SK-N-SH (cell line): ENCODE data around the gene YKT6. TPM values are rescaled to one million over a fixed set of nuclear protein-coding genes. Genes with fewer than 3 reads are reported as not detected.

Source experiments
- CTCF ChIA-PET: fragments of 300-600, 350-600 bp; formaldehyde crosslinking; extraction: SDS; loops from one replicate; lab custom pipeline; 2021; lab: Yijun Ruan, JAX
- POLR2A ChIA-PET: fragments of 350-600 bp; sonication (Branson Sonifier 250); formaldehyde crosslinking; extraction: SDS; loops from one replicate; lab custom pipeline; 2020; ENCODE audit warnings: antibody characterized with exemption, inconsistent platforms; lab: Yijun Ruan, JAX
- DNase-seq: peaks from one replicate; pipeline ENCODE4 v3.0.0; 2012
- H2AFZ ChIP-seq: fragments of 200-600 bp; sonication (generic); 2 replicates; pipeline ENCODE4 v1.8.1; 2016; ENCODE audit warnings: antibody characterized with exemption, mild to moderate bottlenecking, low read depth
- H3F3A ChIP-seq: fragments of 200-600 bp; sonication (generic); replicated peaks from 2 replicates; pipeline ENCODE3; 2016; ENCODE audit warnings: antibody characterized with exemption, mild to moderate bottlenecking; ENCODE audit not compliant: insufficient read depth
- H3K27ac ChIP-seq, 2 experiments: fragments of 200-500 bp in 1 of 2; fragments of 200-600 bp in 1 of 2; sonication (Bioruptor generic) in 1 of 2; sonication (generic), shearing (Covaris generic) in 1 of 2; 2 replicates each; pipeline versions ENCODE4 v1.5.1 to v1.6.1; 2014 to 2016; ENCODE audit warnings: low read depth in 2 of 2, inconsistent platforms in 1 of 2, low read length in 1 of 2, mild to moderate bottlenecking in 1 of 2, mixed read lengths in 1 of 2
- H3K27me3 ChIP-seq: fragments of 200-600 bp; sonication (generic), shearing (Covaris generic); 2 replicates; pipeline ENCODE4 v1.6.1; 2016; ENCODE audit warnings: mixed run types; ENCODE audit not compliant: insufficient read depth
- H3K36me3 ChIP-seq, 2 experiments: fragments of 200-500 bp in 1 of 2; fragments of 200-600 bp in 1 of 2; sonication (Bioruptor generic) in 1 of 2; sonication (generic) in 1 of 2; replicated peaks in 1 of 2; 2 replicates each; pipeline versions ENCODE3 to v1.5.1; 2014 to 2016; ENCODE audit warnings: low read length in 1 of 2, mild to moderate bottlenecking in 1 of 2; ENCODE audit not compliant: insufficient read depth in 2 of 2, control insufficient read depth in 1 of 2
- H3K4me1 ChIP-seq, 2 experiments: fragments of 200-500 bp in 1 of 2; fragments of 200-600 bp in 1 of 2; sonication (Bioruptor generic) in 1 of 2; sonication (generic), shearing (Covaris generic) in 1 of 2; 2 replicates each; pipeline versions ENCODE4 v1.5.1 to v1.6.1; 2014 to 2016; ENCODE audit warnings: low read depth in 1 of 2, low read length in 1 of 2, mixed run types in 1 of 2; ENCODE audit not compliant: insufficient read depth in 2 of 2, control insufficient read depth in 1 of 2
- H3K4me2 ChIP-seq: fragments of 200-600 bp; sonication (generic), shearing (Covaris generic); 2 replicates; pipeline ENCODE4 v1.6.1; 2017; ENCODE audit warnings: mixed run types
- H3K4me3 ChIP-seq, 2 experiments: fragments of 200-500 bp in 1 of 2; fragments of 200-600 bp in 1 of 2; sonication (Bioruptor generic) in 1 of 2; sonication (generic), shearing (Covaris generic) in 1 of 2; 2 replicates each; pipeline versions ENCODE4 v1.5.1 to v1.8.1; 2014 to 2016; ENCODE audit warnings: low read depth in 2 of 2, inconsistent platforms in 1 of 2, low read length in 1 of 2, mild to moderate bottlenecking in 1 of 2, mixed read lengths in 1 of 2, moderate library complexity in 1 of 2
- H3K79me2 ChIP-seq: fragments of 200-600 bp; sonication (generic); 2 replicates; pipeline ENCODE4 v1.8.1; 2017; ENCODE audit warnings: mild to moderate bottlenecking; ENCODE audit not compliant: insufficient read depth
- H3K9ac ChIP-seq: fragments of 200-600 bp; sonication (generic); 2 replicates; pipeline ENCODE4 v1.6.1; 2017; ENCODE audit warnings: mixed run types
- H3K9me2 ChIP-seq: fragments of 200-600 bp; sonication (generic); 2 replicates; pipeline ENCODE4 v1.6.1; 2017; ENCODE audit warnings: mixed run types
- H3K9me3 ChIP-seq: fragments of 200-600 bp; sonication (generic); 2 replicates; pipeline ENCODE4 v1.6.1; 2017; ENCODE audit warnings: mixed run types, mild to moderate bottlenecking, moderate library complexity
- H4K20me1 ChIP-seq: fragments of 200-600 bp; sonication (generic); 2 replicates; pipeline ENCODE4 v1.6.1; 2017; ENCODE audit warnings: mild to moderate bottlenecking, mixed run types; ENCODE audit not compliant: insufficient read depth
- ELF1 ChIP-seq: IDR thresholded peaks from 2 replicates; pipeline ENCODE4 v1.4.0; 2012
- EZH2phosphoT487 ChIP-seq: fragments of 200-600 bp; sonication (generic); IDR thresholded peaks from 2 replicates; pipeline ENCODE4 v1.6.1; 2017; ENCODE audit warnings: low read depth, mixed run types, mild to moderate bottlenecking, antibody characterized with exemption, moderate library complexity, borderline replicate concordance
- GABPA ChIP-seq: IDR thresholded peaks from 2 replicates; pipeline ENCODE4 v1.4.0; 2012; ENCODE audit warnings: low read depth, mild to moderate bottlenecking
- MXI1 ChIP-seq: IDR thresholded peaks from 2 replicates; pipeline ENCODE4 v1.6.1; 2012; ENCODE audit warnings: mild to moderate bottlenecking, low read depth, low read length, improper control_type of control experiment
- NFIC ChIP-seq: IDR thresholded peaks from 2 replicates; pipeline ENCODE4 v1.4.0; 2012; ENCODE audit warnings: borderline replicate concordance
- NRF1 ChIP-seq: IDR thresholded peaks from 2 replicates; pipeline ENCODE4 v1.6.1; 2012; ENCODE audit warnings: low read depth, mild to moderate bottlenecking, low read length
- RCOR1 ChIP-seq: fragments of 150-350 bp; IDR thresholded peaks from 2 replicates; pipeline ENCODE4 v1.6.1; 2017; ENCODE audit warnings: antibody characterized with exemption, low read length
- RXRA ChIP-seq: IDR thresholded peaks from 2 replicates; pipeline ENCODE4 v1.4.0; 2012; ENCODE audit warnings: low read depth, mild to moderate bottlenecking, borderline replicate concordance
- TCF12 ChIP-seq: IDR thresholded peaks from 2 replicates; pipeline ENCODE4 v1.4.0; 2012
- YY1 ChIP-seq: IDR thresholded peaks from 2 replicates; pipeline ENCODE4 v1.4.0; 2012; ENCODE audit warnings: low read depth, mild to moderate bottlenecking
- whole genome bisulfite sequencing: methylation state at CpG from one replicate; pipeline ENCODE4 v1.1.6; 2017; ENCODE audit warnings: low lambda C conversion rate; 5-methylcytosine and 5-hydroxymethylcytosine counted together
- polyA plus RNA-seq, 3 experiments: library from polyadenylated mRNA; depleted of rRNA; stranded (reverse); fragments of >200 nt; gene quantifications; 2 replicates each; pipeline ENCODE4 v1.2.3, GENCODE V29; 2012
- TF ChIP-seq, protein P1 (sequence below): IDR thresholded peaks from 2 replicates; pipeline ENCODE4 v1.4.0; 2012; ENCODE audit warnings: low read depth, borderline replicate concordance
- TF ChIP-seq, protein P2 (sequence below): fragments of 200-600 bp; sonication (generic); IDR thresholded peaks from 2 replicates; pipeline ENCODE4 v1.6.1; 2017; ENCODE audit warnings: antibody characterized with exemption, mild to moderate bottlenecking, moderate library complexity
- TF ChIP-seq, protein P3 (sequence below): IDR thresholded peaks from 2 replicates; pipeline ENCODE4; 2012
- TF ChIP-seq, protein P4 (sequence below): fragments of 150-350 bp; IDR thresholded peaks from 2 replicates; pipeline ENCODE4 v1.6.1; 2017; ENCODE audit warnings: antibody characterized with exemption, low read length, low read depth, borderline replicate concordance
- TF ChIP-seq, protein P5 (sequence below): IDR thresholded peaks from 2 replicates; pipeline ENCODE4 v1.6.1; 2012; ENCODE audit warnings: mild to moderate bottlenecking, low read depth, low read length, moderate library complexity

YKT6 gene
- polyA plus RNA-seq, 1 of the 3 experiments (the other 2 are of a cell fraction) = 170 TPM

DNA sequence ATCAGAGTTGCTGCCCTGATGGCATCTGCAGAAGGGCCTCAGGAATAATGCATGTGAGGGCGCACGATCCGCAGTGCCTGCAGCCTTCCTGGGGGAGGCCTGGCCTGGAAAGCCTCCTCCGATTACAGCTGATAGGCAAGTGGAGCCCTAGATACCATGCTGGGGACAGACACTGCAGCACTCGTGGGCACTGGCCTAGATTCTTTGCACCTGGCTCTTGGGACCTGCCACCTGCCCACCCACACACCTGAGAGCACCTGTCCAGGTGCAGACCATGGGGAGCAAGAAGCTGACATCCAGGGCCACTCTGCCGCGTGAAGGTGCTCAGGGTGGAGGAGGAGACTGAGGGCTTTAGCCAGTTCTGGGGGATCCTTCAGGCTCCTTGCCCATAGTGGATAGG, 14.8 kb downstream of the YKT6 start:
- H2AFZ ChIP-seq = no peak overlapping the region

More for the DNA sequence above, 14.8 kb downstream of the YKT6 start:
- Histone ChIP-seq H3K9me2 (no peaks in the 10 kb centered on the region), H3F3A (peaks cover 10% of the 10 kb centered on the region)
- TF ChIP-seq, protein P1, sequence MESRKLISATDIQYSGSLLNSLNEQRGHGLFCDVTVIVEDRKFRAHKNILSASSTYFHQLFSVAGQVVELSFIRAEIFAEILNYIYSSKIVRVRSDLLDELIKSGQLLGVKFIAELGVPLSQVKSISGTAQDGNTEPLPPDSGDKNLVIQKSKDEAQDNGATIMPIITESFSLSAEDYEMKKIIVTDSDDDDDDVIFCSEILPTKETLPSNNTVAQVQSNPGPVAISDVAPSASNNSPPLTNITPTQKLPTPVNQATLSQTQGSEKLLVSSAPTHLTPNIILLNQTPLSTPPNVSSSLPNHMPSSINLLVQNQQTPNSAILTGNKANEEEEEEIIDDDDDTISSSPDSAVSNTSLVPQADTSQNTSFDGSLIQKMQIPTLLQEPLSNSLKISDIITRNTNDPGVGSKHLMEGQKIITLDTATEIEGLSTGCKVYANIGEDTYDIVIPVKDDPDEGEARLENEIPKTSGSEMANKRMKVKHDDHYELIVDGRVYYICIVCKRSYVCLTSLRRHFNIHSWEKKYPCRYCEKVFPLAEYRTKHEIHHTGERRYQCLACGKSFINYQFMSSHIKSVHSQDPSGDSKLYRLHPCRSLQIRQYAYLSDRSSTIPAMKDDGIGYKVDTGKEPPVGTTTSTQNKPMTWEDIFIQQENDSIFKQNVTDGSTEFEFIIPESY = no peak
- TF ChIP-seq ELF1 (no peak), GABPA (no peak), EZH2phosphoT487 (no peak), RXRA (no peak), TCF12 (no peak), YY1 (no peak), NFIC (no peak), MXI1 (no peak), RCOR1 (no peak), NRF1 (no peak)
- TF ChIP-seq, protein P2, sequence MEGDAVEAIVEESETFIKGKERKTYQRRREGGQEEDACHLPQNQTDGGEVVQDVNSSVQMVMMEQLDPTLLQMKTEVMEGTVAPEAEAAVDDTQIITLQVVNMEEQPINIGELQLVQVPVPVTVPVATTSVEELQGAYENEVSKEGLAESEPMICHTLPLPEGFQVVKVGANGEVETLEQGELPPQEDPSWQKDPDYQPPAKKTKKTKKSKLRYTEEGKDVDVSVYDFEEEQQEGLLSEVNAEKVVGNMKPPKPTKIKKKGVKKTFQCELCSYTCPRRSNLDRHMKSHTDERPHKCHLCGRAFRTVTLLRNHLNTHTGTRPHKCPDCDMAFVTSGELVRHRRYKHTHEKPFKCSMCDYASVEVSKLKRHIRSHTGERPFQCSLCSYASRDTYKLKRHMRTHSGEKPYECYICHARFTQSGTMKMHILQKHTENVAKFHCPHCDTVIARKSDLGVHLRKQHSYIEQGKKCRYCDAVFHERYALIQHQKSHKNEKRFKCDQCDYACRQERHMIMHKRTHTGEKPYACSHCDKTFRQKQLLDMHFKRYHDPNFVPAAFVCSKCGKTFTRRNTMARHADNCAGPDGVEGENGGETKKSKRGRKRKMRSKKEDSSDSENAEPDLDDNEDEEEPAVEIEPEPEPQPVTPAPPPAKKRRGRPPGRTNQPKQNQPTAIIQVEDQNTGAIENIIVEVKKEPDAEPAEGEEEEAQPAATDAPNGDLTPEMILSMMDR = no peak
- TF ChIP-seq, protein P3, sequence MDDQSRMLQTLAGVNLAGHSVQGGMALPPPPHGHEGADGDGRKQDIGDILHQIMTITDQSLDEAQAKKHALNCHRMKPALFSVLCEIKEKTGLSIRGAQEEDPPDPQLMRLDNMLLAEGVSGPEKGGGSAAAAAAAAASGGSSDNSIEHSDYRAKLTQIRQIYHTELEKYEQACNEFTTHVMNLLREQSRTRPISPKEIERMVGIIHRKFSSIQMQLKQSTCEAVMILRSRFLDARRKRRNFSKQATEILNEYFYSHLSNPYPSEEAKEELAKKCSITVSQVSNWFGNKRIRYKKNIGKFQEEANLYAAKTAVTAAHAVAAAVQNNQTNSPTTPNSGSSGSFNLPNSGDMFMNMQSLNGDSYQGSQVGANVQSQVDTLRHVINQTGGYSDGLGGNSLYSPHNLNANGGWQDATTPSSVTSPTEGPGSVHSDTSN = no peak
- TF ChIP-seq, protein P4, sequence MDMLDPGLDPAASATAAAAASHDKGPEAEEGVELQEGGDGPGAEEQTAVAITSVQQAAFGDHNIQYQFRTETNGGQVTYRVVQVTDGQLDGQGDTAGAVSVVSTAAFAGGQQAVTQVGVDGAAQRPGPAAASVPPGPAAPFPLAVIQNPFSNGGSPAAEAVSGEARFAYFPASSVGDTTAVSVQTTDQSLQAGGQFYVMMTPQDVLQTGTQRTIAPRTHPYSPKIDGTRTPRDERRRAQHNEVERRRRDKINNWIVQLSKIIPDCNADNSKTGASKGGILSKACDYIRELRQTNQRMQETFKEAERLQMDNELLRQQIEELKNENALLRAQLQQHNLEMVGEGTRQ = no peak
- TF ChIP-seq, protein P5, sequence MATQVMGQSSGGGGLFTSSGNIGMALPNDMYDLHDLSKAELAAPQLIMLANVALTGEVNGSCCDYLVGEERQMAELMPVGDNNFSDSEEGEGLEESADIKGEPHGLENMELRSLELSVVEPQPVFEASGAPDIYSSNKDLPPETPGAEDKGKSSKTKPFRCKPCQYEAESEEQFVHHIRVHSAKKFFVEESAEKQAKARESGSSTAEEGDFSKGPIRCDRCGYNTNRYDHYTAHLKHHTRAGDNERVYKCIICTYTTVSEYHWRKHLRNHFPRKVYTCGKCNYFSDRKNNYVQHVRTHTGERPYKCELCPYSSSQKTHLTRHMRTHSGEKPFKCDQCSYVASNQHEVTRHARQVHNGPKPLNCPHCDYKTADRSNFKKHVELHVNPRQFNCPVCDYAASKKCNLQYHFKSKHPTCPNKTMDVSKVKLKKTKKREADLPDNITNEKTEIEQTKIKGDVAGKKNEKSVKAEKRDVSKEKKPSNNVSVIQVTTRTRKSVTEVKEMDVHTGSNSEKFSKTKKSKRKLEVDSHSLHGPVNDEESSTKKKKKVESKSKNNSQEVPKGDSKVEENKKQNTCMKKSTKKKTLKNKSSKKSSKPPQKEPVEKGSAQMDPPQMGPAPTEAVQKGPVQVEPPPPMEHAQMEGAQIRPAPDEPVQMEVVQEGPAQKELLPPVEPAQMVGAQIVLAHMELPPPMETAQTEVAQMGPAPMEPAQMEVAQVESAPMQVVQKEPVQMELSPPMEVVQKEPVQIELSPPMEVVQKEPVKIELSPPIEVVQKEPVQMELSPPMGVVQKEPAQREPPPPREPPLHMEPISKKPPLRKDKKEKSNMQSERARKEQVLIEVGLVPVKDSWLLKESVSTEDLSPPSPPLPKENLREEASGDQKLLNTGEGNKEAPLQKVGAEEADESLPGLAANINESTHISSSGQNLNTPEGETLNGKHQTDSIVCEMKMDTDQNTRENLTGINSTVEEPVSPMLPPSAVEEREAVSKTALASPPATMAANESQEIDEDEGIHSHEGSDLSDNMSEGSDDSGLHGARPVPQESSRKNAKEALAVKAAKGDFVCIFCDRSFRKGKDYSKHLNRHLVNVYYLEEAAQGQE = no peak
- TF ChIP-seq, all 33 proteins: peak for 0
- no peak overlapping the region for H3K9ac ChIP-seq
- H4K20me1 ChIP-seq = 0 out of 2 replicates have a peak, but pooled peaks cover 4% of the 10 kb centered on the region
- H3K27me3 ChIP-seq = no peaks in the 10 kb centered on the region
- DNase-seq = peak; percentile 38
- POLR2A ChIA-PET = interaction anchor here (2.0 kb wide), 1 partner anchor 15 kb away, joined by 6 read pairs; the partner anchor contains the start of gene YKT6
- peak overlapping the region in 1 of 2 experiments; percentile 61; a peak in 2 of 4 replicates for H3K27ac ChIP-seq
- WGBS = 96% methylated on average over 2 of the region's 7 CpGs
- CTCF ChIA-PET = interaction anchor here (1.0 to 4.0 kb wide), 5 partner anchors 9 to 345 kb away, joined by 4 to 32 read pairs (median 17); partner anchors contain the start of gene YKT6
- peaks cover 0 to 28% of the 10 kb centered on the region in 2 experiments; a peak in 1 of 4 replicates for H3K4me1 ChIP-seq
- no peaks in the 10 kb centered on the region for H3K9me3 ChIP-seq
- no peak overlapping the region for H3K4me2 ChIP-seq
- H3K36me3 ChIP-seq = peaks cover 14 to 37% of the 10 kb centered on the region in 2 experiments
- H3K79me2 ChIP-seq = peaks cover 6% of the 10 kb centered on the region; the same call in 1 of the 2 replicates
- no peak overlapping the region for H3K4me3 ChIP-seq
